GM19043 (cell line): ENCODE measurements around the gene NUTM1.
"Not testable (repeated sequence)": the region's sequence is repeated elsewhere in the genome, so short reads cannot be mapped to it uniquely, and the experiment has no call there.

Experiments
- ATAC-seq: cut with Tn5 transposase; IDR thresholded peaks from one replicate; pipeline ENCODE4 v1.9.1; 2021; ENCODE audit warnings: low read depth; ENCODE audit not compliant: unreplicated experiment

NUTM1 gene

GRCh38 chr15:34336991-34337556 lies 6.0 kb upstream of the NUTM1 start:
- peak; percentile 0 for ATAC-seq

GRCh38 chr15:34337557-34338306 lies 5.4 kb upstream of the NUTM1 start, which contains the start of gene SLC12A6:
TSS of gene SLC12A6 (minus strand) at chr15:34337781. CDS start at chr15:34336680, 1,101 bp downstream.
- ATAC-seq: peak; percentile 71

GRCh38 chr15:34338347-34338746 lies 4.8 kb upstream of the NUTM1 start:
- ATAC-seq: no peak

GRCh38 chr15:34339946-34340345 lies 3.2 kb upstream of the NUTM1 start:
- no peak for ATAC-seq

- ATAC-seq: no peak
These were observed 1.5 kb upstream of the NUTM1 start for GRCh38 chr15:34341381-34342212.

GRCh38 chr15:34342213-34342736 lies 840 bp upstream of the NUTM1 start:
- ATAC-seq: not testable (repeated sequence)

- no peak for ATAC-seq
These were observed 5.0 kb downstream of the NUTM1 start for GRCh38 chr15:34347951-34348638.

GRCh38 chr15:34348735-34349300 lies 5.7 kb downstream of the NUTM1 start:
- no peak for ATAC-seq

- ATAC-seq: no peak
These were observed 6.7 kb downstream of the NUTM1 start for GRCh38 chr15:34349769-34350168.

- not testable (repeated sequence) for ATAC-seq
These were observed 9.9 kb downstream of the NUTM1 start for GRCh38 chr15:34352996-34353395.

GRCh38 chr15:34353627-34354026 lies 10.5 kb downstream of the NUTM1 start:
- ATAC-seq: no peak

- no peak for ATAC-seq
These were observed 11.2 kb downstream of the NUTM1 start for GRCh38 chr15:34354286-34354685.

GRCh38 chr15:34355241-34355640 lies 12.1 kb downstream of the NUTM1 start:
- no peak for ATAC-seq

GRCh38 chr15:34357653-34358052 lies 14.5 kb downstream of the NUTM1 start:
- ATAC-seq: no peak

GRCh38 chr15:34358367-34358766 lies 15.3 kb downstream of the NUTM1 start:
- no peak for ATAC-seq

- ATAC-seq: no peak
These were observed 15.8 kb downstream of the NUTM1 start for GRCh38 chr15:34358948-34359347.

GRCh38 chr15:34359416-34359815 lies 16.3 kb downstream of the NUTM1 start:
- no peak for ATAC-seq

- no peak for ATAC-seq
These were observed 17.2 kb downstream of the NUTM1 start for GRCh38 chr15:34360298-34360697.

GRCh38 chr15:34361278-34361677 lies 18.2 kb downstream of the NUTM1 start:
- no peak for ATAC-seq
